Activated CD4-positive, alpha-beta T cell treated with anti-CD3 and anti-CD28 coated beads, Interleukin-2, amount 10 ng/mL, durations not matched to agents 24 days and 14 days (primary cell): ENCODE data around the gene RBMS1. TPM values are rescaled to one million over a fixed set of nuclear protein-coding genes. Genes with fewer than 3 reads are reported as not detected.
"Not testable (repeated sequence)": the region's sequence is repeated elsewhere in the genome, so short reads cannot be mapped to it uniquely, and the experiment has no call there.

ENCODE experiments used
- DNase-seq: peaks from one replicate; pipeline ENCODE4 v3.0.0; 2022
- H3K27ac Mint-ChIP-seq: one replicate; pipeline ENCODE4 v1.8.0; 2022; ENCODE audit warnings: mild to moderate bottlenecking, mixed read lengths
- H3K27me3 Mint-ChIP-seq: one replicate; pipeline ENCODE4 v1.8.0; 2022; ENCODE audit warnings: mixed read lengths
- H3K36me3 Mint-ChIP-seq: one replicate; pipeline ENCODE4 v1.8.0; 2022; ENCODE audit warnings: low read depth, mild to moderate bottlenecking, mixed read lengths
- H3K4me1 Mint-ChIP-seq: one replicate; pipeline ENCODE4 v1.8.0; 2021; ENCODE audit warnings: mixed read lengths
- H3K4me3 Mint-ChIP-seq: one replicate; pipeline ENCODE4 v1.8.0; 2022; ENCODE audit warnings: mild to moderate bottlenecking, moderate library complexity, mixed read lengths
- H3K9me3 Mint-ChIP-seq: one replicate; pipeline ENCODE4 v1.8.0; 2021; ENCODE audit warnings: mixed read lengths
- intact Hi-C: fragments of 100-400 bp; cut with micrococcal nuclease; formaldehyde crosslinking; loops from one replicate; pipeline ENCODE4 v1.15.1; 2023
- total RNA-seq: library from RNA; stranded (reverse); gene quantifications from 2 replicates; pipeline ENCODE4 v1.2.3, GENCODE V29; 2022

Gene RBMS1
- total RNA-seq, 1 donor from 2014 or later, result 35.2 TPM

- no peak overlapping the region for H3K4me3 Mint-ChIP-seq
- H3K36me3 Mint-ChIP-seq, result peaks cover 24% of the 10 kb centered on the region
- intact Hi-C loops, result no loop called here
- H3K9me3 Mint-ChIP-seq, result no peaks in the 10 kb centered on the region
- H3K27me3 Mint-ChIP-seq, result no peaks in the 10 kb centered on the region
- no peak for DNase-seq
- H3K27ac Mint-ChIP-seq, result no peak overlapping the region
- peaks cover 49% of the 10 kb centered on the region for H3K4me1 Mint-ChIP-seq
Observed at GRCh38 chr2:160430001-160430344, 63.6 kb downstream of the RBMS1 start.

GRCh38 chr2:160429248-160430000 lies 64.2 kb downstream of the RBMS1 start:
- Mint-ChIP-seq H3K4me1 (peaks cover 49% of the 10 kb centered on the region), H3K27ac (no peak overlapping the region), H3K36me3 (peaks cover 24% of the 10 kb centered on the region), H3K27me3 (no peaks in the 10 kb centered on the region), H3K4me3 (no peak overlapping the region), H3K9me3 (no peaks in the 10 kb centered on the region)
- DNase-seq, result no peak
- intact Hi-C loops, result loop anchor here (1.0 to 5.0 kb wide), 4 partner anchors 18 to 63 kb away; no protein-coding TSS in a partner anchor

GRCh38 chr2:160428405-160428763 lies 65.2 kb downstream of the RBMS1 start:
- no peak for DNase-seq
- Mint-ChIP-seq H3K9me3 (no peaks in the 10 kb centered on the region), H3K36me3 (peaks cover 27% of the 10 kb centered on the region), H3K27ac (peak overlapping the region; percentile 80), H3K4me3 (peak overlapping the region; percentile 72), H3K27me3 (no peaks in the 10 kb centered on the region), H3K4me1 (peaks cover 45% of the 10 kb centered on the region)
- intact Hi-C loops, result loop anchor here (1.0 to 5.0 kb wide), 3 partner anchors 11 to 46 kb away; no protein-coding TSS in a partner anchor

GRCh38 chr2:160427629-160428404 lies 65.8 kb downstream of the RBMS1 start:
- no peaks in the 10 kb centered on the region for H3K9me3 Mint-ChIP-seq
- H3K36me3 Mint-ChIP-seq, result peaks cover 29% of the 10 kb centered on the region
- peak; percentile 84 for DNase-seq
- peaks cover 46% of the 10 kb centered on the region for H3K4me1 Mint-ChIP-seq
- no peaks in the 10 kb centered on the region for H3K27me3 Mint-ChIP-seq
- intact Hi-C loops, result loop anchor here (1.0 to 5.0 kb wide), 3 partner anchors 11 to 47 kb away; no protein-coding TSS in a partner anchor
- H3K27ac Mint-ChIP-seq, result peak overlapping the region; percentile 80
- peak overlapping the region; percentile 72 for H3K4me3 Mint-ChIP-seq

- H3K9me3 Mint-ChIP-seq, result no peaks in the 10 kb centered on the region
- H3K4me1 Mint-ChIP-seq, result peaks cover 49% of the 10 kb centered on the region
- no peak for DNase-seq
- intact Hi-C loops, result loop anchor here (5.0 kb wide), 1 partner anchor 34 kb away; no protein-coding TSS in a partner anchor
- H3K27ac Mint-ChIP-seq, result no peak overlapping the region
- no peak overlapping the region for H3K4me3 Mint-ChIP-seq
- H3K27me3 Mint-ChIP-seq, result no peaks in the 10 kb centered on the region
- peaks cover 28% of the 10 kb centered on the region for H3K36me3 Mint-ChIP-seq
Observed at GRCh38 chr2:160426604-160427003, 67.0 kb downstream of the RBMS1 start.

GRCh38 chr2:160425434-160426151 lies 68.0 kb downstream of the RBMS1 start:
- Mint-ChIP-seq H3K4me1 (peaks cover 48% of the 10 kb centered on the region), H3K27me3 (no peaks in the 10 kb centered on the region), H3K36me3 (peaks cover 22% of the 10 kb centered on the region), H3K9me3 (no peaks in the 10 kb centered on the region), H3K27ac (no peak overlapping the region), H3K4me3 (no peak overlapping the region)
- no peak for DNase-seq
- intact Hi-C loops, result loop anchor here (5.0 kb wide), 1 partner anchor 33 kb away; no protein-coding TSS in a partner anchor

- Mint-ChIP-seq H3K36me3 (peaks cover 23% of the 10 kb centered on the region), H3K4me1 (peaks cover 58% of the 10 kb centered on the region), H3K27me3 (no peaks in the 10 kb centered on the region), H3K27ac (no peak overlapping the region), H3K4me3 (no peak overlapping the region), H3K9me3 (no peaks in the 10 kb centered on the region)
- intact Hi-C loops, result no loop called here
- no peak for DNase-seq
Observed at GRCh38 chr2:160423126-160423525, 70.5 kb downstream of the RBMS1 start.

GRCh38 chr2:160421646-160422501 lies 71.7 kb downstream of the RBMS1 start:
- H3K4me1 Mint-ChIP-seq, result peaks cover 59% of the 10 kb centered on the region
- H3K4me3 Mint-ChIP-seq, result peak overlapping the region; percentile 29
- H3K27ac Mint-ChIP-seq, result peak overlapping the region; percentile 71
- H3K9me3 Mint-ChIP-seq, H3K27me3 Mint-ChIP-seq, intact Hi-C loops: not testable (repeated sequence)
- peak; percentile 68 for DNase-seq
- peaks cover 23% of the 10 kb centered on the region for H3K36me3 Mint-ChIP-seq

- DNase-seq, result no peak
- H3K27me3 Mint-ChIP-seq, result no peaks in the 10 kb centered on the region
- H3K27ac Mint-ChIP-seq, result peak overlapping the region; percentile 13
- intact Hi-C loops, result no loop called here
- H3K9me3 Mint-ChIP-seq, result no peaks in the 10 kb centered on the region
- H3K36me3 Mint-ChIP-seq, result peaks cover 21% of the 10 kb centered on the region
- H3K4me1 Mint-ChIP-seq, result peaks cover 57% of the 10 kb centered on the region
- no peak overlapping the region for H3K4me3 Mint-ChIP-seq
Observed at GRCh38 chr2:160420711-160421110, 72.9 kb downstream of the RBMS1 start.

GRCh38 chr2:160419776-160420505 lies 73.7 kb downstream of the RBMS1 start:
- Mint-ChIP-seq H3K9me3 (no peaks in the 10 kb centered on the region), H3K36me3 (peaks cover 18% of the 10 kb centered on the region), H3K4me1 (peaks cover 56% of the 10 kb centered on the region), H3K27ac (peak overlapping the region; percentile 13), H3K4me3 (peak overlapping the region; percentile 11), H3K27me3 (no peaks in the 10 kb centered on the region)
- intact Hi-C loops, result loop anchor here (5.0 kb wide), 1 partner anchor 232 kb away; no protein-coding TSS in a partner anchor
- no peak for DNase-seq

- DNase-seq, result no peak
- intact Hi-C loops, result loop anchor here (5.0 kb wide), 1 partner anchor 233 kb away; no protein-coding TSS in a partner anchor
- no peaks in the 10 kb centered on the region for H3K9me3 Mint-ChIP-seq
- H3K4me1 Mint-ChIP-seq, result peaks cover 56% of the 10 kb centered on the region
- H3K27ac Mint-ChIP-seq, result no peak overlapping the region
- H3K36me3 Mint-ChIP-seq, result peaks cover 18% of the 10 kb centered on the region
- H3K4me3 Mint-ChIP-seq, result no peak overlapping the region
- no peaks in the 10 kb centered on the region for H3K27me3 Mint-ChIP-seq
Observed at GRCh38 chr2:160418853-160419252, 74.8 kb downstream of the RBMS1 start.

GRCh38 chr2:160418398-160418765 lies 75.2 kb downstream of the RBMS1 start:
- Mint-ChIP-seq H3K27ac (peak overlapping the region; percentile 85), H3K4me3 (no peak overlapping the region), H3K27me3 (no peaks in the 10 kb centered on the region), H3K4me1 (peaks cover 54% of the 10 kb centered on the region), H3K36me3 (peaks cover 15% of the 10 kb centered on the region), H3K9me3 (no peaks in the 10 kb centered on the region)
- intact Hi-C loops, result loop anchor here (5.0 kb wide), 1 partner anchor 234 kb away; no protein-coding TSS in a partner anchor
- no peak for DNase-seq
